ENCODE measurements around the gene SOBP. TPM values are rescaled to one million over a fixed set of nuclear protein-coding genes. Genes with fewer than 3 reads are reported as not detected.

Gene SOBP
- total RNA-seq, 2 experiments from 2014 or later: 0.05 to 0.17 TPM

DNA sequence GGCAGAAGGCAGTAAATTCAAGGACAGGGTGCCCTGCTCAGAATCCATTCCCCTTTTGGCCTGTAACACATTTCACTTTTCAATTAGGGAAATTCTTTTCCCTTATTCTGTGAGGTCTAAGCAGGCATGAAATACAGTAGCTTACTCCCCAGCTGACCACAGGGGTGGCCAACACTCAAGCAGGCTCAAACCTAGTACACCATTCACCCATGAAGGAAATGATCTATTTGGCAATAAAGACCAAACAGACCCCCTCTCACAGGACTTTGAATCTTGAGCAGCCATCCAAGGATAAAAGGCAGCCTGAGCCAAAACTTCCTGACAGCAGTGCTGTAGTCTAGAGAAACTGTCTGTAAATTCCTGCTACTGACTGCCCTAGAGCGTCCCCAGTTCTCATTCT, 48.2 kb upstream of the SOBP start:
- Mint-ChIP-seq H3K27ac (no peak overlapping the region), H3K4me3 (no peak overlapping the region), H3K27me3 (no peaks in the 10 kb centered on the region), H3K36me3 (ENCODE audit: low read depth) (peaks cover 22% of the 10 kb centered on the region), H3K9me3 (no peaks in the 10 kb centered on the region), H3K4me1 (ENCODE audit: low read depth) (peaks cover 44% of the 10 kb centered on the region)
- CTCF ChIA-PET: no interaction called here
- no peak for ATAC-seq (ENCODE audit: poor library complexity)
- POLR2A ChIA-PET: no interaction called here
- no peak for DNase-seq
- H3K36me3 ChIP-seq (ENCODE audit: insufficient read depth, low read length): no peaks in the 10 kb centered on the region
- H3K27ac ChIP-seq (ENCODE audit: low read depth in 1 of 2, low read length in 2 of 2): no peak overlapping the region
- intact Hi-C loops (cut with DNase I, micrococcal nuclease): no loop called here
- TF ChIP-seq, protein P1, sequence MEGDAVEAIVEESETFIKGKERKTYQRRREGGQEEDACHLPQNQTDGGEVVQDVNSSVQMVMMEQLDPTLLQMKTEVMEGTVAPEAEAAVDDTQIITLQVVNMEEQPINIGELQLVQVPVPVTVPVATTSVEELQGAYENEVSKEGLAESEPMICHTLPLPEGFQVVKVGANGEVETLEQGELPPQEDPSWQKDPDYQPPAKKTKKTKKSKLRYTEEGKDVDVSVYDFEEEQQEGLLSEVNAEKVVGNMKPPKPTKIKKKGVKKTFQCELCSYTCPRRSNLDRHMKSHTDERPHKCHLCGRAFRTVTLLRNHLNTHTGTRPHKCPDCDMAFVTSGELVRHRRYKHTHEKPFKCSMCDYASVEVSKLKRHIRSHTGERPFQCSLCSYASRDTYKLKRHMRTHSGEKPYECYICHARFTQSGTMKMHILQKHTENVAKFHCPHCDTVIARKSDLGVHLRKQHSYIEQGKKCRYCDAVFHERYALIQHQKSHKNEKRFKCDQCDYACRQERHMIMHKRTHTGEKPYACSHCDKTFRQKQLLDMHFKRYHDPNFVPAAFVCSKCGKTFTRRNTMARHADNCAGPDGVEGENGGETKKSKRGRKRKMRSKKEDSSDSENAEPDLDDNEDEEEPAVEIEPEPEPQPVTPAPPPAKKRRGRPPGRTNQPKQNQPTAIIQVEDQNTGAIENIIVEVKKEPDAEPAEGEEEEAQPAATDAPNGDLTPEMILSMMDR (IDR thresholded peaks at IDR 0.05): no peak
- H3K4me3 ChIP-seq (ENCODE audit: low read length): no peak overlapping the region
- H3K9me3 ChIP-seq (ENCODE audit: control insufficient read depth in 1 of 2, insufficient read depth in 1 of 2, low read length in 2 of 2): peaks cover 0 to under 1% of the 10 kb centered on the region in 2 experiments
- no peaks in the 10 kb centered on the region for H3K27me3 ChIP-seq (ENCODE audit: control insufficient read depth in 1 of 2, insufficient read depth in 2 of 2, low read length in 2 of 2)
- H3K4me1 ChIP-seq (ENCODE audit: insufficient read depth, low read length): no peaks in the 10 kb centered on the region

DNA sequence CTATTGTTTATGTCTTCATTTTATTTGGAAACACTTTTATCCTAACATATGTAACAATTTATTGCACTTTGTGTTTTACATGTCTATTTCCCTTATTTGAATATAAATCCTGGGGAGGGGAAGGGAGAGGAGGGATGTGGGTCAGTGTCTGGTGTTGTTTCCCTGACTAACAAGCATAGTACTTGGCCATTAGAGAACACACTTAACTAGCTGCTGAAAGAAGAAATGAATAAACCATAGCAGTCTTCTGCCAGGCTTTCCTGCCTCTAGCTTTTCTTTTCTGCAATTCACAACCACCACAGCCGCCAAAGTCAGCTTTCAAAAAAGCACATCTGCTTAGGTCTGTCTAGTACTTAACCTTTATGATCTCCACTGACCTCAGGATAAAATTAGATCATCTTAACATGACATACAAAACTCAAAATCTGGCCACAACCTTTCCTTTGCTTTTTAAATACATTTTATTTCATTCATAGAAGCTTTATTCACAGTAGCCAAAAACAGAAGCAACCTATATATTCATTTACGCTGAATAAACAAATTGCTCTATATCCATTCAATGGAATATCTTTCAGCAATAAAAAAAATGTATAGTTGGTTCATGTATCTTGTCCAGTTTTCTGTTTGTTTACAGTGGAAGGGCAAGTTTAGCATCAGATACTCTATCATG, 46.8 kb upstream of the SOBP start:
- intact Hi-C loops (cut with DNase I, micrococcal nuclease): no loop called here
- Mint-ChIP-seq H3K4me3 (no peak overlapping the region), H3K27me3 (no peaks in the 10 kb centered on the region), H3K4me1 (ENCODE audit: low read depth) (peaks cover 38% of the 10 kb centered on the region), H3K9me3 (no peaks in the 10 kb centered on the region), H3K27ac (no peak overlapping the region), H3K36me3 (ENCODE audit: low read depth) (peaks cover 36% of the 10 kb centered on the region)
- H3K27me3 ChIP-seq (ENCODE audit: control insufficient read depth in 1 of 2, insufficient read depth in 2 of 2, low read length in 2 of 2): no peaks in the 10 kb centered on the region
- DNase-seq (no peak), ATAC-seq (ENCODE audit: poor library complexity) (no peak)
- CTCF ChIA-PET: no interaction called here
- peaks cover 11 to 14% of the 10 kb centered on the region in 2 experiments for H3K9me3 ChIP-seq (ENCODE audit: control insufficient read depth in 1 of 2, insufficient read depth in 1 of 2, low read length in 2 of 2)
- H3K4me3 ChIP-seq (ENCODE audit: low read length): no peak overlapping the region
- TF ChIP-seq, protein P1 (IDR thresholded peaks at IDR 0.05): no peak
- POLR2A ChIA-PET: no interaction called here
- no peaks in the 10 kb centered on the region for H3K4me1 ChIP-seq (ENCODE audit: insufficient read depth, low read length)
- H3K27ac ChIP-seq (ENCODE audit: low read depth in 1 of 2, low read length in 2 of 2): no peak overlapping the region
- no peaks in the 10 kb centered on the region for H3K36me3 ChIP-seq (ENCODE audit: insufficient read depth, low read length)

DNA sequence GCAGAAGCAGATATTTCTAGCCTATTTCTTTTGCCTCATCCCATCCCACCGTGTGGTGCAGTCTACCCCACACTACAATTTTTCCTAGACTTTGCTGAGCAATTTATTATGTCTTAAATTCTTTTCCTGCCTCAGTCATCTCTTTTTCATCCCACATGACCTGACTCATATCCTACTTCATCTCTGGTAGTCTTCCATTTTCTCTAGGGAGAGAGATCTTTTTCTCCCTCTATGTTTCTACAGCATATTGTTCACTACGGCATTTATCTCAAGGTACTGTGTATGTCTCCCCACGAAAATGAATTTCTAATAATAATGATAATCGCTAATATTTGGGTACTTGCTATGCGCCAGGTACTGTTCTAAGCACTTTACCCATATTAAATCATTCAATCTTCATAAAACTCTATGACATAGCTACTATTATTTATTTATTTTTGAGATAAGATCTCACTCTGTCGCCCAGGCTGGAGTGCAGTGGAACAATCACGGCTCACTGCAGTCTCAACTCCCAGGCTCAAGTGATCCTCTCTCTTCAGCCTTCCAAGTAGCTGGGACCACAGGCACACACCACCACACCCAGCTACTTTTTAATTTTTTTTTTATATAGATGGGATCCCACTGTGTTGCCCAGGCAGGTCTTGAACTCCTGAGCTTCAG, 46.2 kb upstream of the SOBP start:
- no peak for ATAC-seq (ENCODE audit: poor library complexity)
- no peaks in the 10 kb centered on the region for H3K36me3 ChIP-seq (ENCODE audit: insufficient read depth, low read length)
- no peaks in the 10 kb centered on the region for H3K4me1 ChIP-seq (ENCODE audit: insufficient read depth, low read length)
- Mint-ChIP-seq H3K4me1 (ENCODE audit: low read depth) (peaks cover 36% of the 10 kb centered on the region), H3K36me3 (ENCODE audit: low read depth) (peaks cover 42% of the 10 kb centered on the region), H3K4me3 (no peak overlapping the region), H3K9me3 (peaks cover 4% of the 10 kb centered on the region), H3K27ac (no peak overlapping the region), H3K27me3 (no peaks in the 10 kb centered on the region)
- intact Hi-C loops (cut with DNase I, micrococcal nuclease): no loop called here
- ChIA-PET CTCF (no interaction called here), POLR2A (no interaction called here)
- H3K4me3 ChIP-seq (ENCODE audit: low read length): no peak overlapping the region
- no peak for DNase-seq
- peaks cover 14 to 17% of the 10 kb centered on the region in 2 experiments for H3K9me3 ChIP-seq (ENCODE audit: control insufficient read depth in 1 of 2, insufficient read depth in 1 of 2, low read length in 2 of 2)
- no peak overlapping the region for H3K27ac ChIP-seq (ENCODE audit: low read depth in 1 of 2, low read length in 2 of 2)
- TF ChIP-seq, protein P1 (IDR thresholded peaks at IDR 0.05): no peak
- no peaks in the 10 kb centered on the region for H3K27me3 ChIP-seq (ENCODE audit: control insufficient read depth in 1 of 2, insufficient read depth in 2 of 2, low read length in 2 of 2)
